GM13976 (cell line): Measurements from ENCODE around the gene OTULINL.

Experiments
- DNase-seq: peaks from one replicate; pipeline ENCODE4 v3.0.0; 2012; ENCODE audit warnings: low spot score
- in situ Hi-C: fragments of 300-500 bp; cut with MboI; formaldehyde crosslinking; loops from one replicate; pipeline ENCODE4 v1.12.0; 2022; ENCODE audit warnings: low sequenced_read_pairs, mixed read lengths, inconsistent platforms; ENCODE audit not compliant: unreplicated experiment
- TF ChIP-seq, protein P1 (sequence below): IDR thresholded peaks from 2 replicates; pipeline ENCODE4 v1.5.1; 2012; ENCODE audit warnings: borderline replicate concordance, mild to moderate bottlenecking; ENCODE audit not compliant: insufficient read depth; ENCODE audit errors: extremely low read depth, missing control alignments, control extremely low read depth

Gene OTULINL

DNA sequence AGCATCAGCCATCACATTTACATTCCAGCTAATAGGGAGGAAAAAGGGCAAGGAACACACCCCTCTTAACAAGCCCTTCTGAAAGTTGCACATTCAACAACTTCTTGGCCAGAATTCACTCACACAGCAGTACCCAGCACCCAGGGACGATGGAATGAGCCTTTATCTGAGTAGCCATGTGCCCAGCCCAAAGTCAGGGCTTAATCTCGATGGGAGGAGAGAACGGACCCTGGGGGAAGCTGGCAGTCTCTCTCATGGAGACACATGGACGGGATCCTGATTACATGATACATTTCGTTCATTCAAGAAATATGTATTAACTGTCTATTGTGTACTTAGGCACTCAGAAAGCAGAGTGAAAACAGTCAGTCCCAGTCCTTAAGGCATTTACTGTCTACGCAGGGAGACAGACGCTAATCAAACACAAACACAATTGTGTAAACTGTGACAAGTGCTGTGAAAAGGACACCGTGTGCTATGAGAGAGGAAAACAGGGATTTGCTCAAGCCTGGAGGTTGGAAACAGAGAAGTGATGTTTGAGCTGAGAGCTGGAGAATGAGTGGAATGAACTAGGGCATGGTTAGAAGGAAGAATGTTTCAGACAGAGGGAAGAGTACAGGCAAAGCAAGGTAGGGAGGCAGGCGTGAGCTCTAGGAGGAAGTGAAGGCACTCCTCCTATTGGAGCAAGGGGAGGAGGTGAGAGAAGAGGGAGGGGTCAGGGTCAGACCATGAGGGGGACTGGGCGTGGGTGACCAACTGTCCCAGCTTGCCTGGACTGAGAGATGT is 7.4 kb downstream of the OTULINL start:
- TF ChIP-seq, protein P1, sequence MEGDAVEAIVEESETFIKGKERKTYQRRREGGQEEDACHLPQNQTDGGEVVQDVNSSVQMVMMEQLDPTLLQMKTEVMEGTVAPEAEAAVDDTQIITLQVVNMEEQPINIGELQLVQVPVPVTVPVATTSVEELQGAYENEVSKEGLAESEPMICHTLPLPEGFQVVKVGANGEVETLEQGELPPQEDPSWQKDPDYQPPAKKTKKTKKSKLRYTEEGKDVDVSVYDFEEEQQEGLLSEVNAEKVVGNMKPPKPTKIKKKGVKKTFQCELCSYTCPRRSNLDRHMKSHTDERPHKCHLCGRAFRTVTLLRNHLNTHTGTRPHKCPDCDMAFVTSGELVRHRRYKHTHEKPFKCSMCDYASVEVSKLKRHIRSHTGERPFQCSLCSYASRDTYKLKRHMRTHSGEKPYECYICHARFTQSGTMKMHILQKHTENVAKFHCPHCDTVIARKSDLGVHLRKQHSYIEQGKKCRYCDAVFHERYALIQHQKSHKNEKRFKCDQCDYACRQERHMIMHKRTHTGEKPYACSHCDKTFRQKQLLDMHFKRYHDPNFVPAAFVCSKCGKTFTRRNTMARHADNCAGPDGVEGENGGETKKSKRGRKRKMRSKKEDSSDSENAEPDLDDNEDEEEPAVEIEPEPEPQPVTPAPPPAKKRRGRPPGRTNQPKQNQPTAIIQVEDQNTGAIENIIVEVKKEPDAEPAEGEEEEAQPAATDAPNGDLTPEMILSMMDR = no peak
- DNase-seq = no peak
- in situ Hi-C loops = no loop called here

DNA sequence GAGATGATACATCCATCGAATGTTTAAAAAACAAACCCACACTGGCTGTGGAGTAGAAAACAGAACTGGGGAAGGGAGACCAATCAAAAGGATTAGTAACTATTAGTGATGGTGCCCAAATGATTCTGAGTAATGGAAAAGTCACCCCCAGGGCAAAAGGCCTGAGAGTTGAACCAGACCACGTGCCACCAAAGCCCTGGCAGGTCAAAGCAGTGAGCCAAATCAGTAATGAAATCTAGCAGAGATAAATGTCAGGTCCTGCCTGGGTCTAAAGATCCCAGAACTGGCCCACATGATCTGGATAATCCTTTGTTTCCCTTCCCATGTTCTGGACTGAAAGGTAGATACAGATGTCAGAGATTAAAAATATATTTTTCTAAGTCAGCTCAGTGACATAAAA is 9.4 kb downstream of the OTULINL start:
- no peak for DNase-seq
- in situ Hi-C loops = no loop called here
- TF ChIP-seq, protein P1 = no peak

DNA sequence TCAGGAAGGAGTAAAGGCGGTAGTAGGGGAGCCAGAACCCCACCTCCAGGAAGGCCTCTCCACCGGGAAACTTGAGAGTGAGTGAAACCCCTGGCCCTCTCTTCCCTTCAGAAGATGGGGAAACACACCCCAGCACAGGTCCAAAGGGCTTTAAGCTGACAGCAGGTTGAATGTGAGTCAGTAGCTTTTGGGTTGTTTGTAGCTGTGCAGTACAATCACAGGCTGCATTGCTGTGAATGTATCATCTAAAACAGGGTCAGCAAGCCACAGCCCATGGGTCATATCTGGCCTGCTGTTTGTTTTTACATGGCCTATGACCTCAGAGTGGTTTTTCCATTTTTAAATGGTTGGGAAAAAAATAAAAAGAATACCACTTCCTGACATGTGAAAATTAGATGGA is 10.0 kb downstream of the OTULINL start:
- in situ Hi-C loops = no loop called here
- TF ChIP-seq, protein P1 = no peak

DNA sequence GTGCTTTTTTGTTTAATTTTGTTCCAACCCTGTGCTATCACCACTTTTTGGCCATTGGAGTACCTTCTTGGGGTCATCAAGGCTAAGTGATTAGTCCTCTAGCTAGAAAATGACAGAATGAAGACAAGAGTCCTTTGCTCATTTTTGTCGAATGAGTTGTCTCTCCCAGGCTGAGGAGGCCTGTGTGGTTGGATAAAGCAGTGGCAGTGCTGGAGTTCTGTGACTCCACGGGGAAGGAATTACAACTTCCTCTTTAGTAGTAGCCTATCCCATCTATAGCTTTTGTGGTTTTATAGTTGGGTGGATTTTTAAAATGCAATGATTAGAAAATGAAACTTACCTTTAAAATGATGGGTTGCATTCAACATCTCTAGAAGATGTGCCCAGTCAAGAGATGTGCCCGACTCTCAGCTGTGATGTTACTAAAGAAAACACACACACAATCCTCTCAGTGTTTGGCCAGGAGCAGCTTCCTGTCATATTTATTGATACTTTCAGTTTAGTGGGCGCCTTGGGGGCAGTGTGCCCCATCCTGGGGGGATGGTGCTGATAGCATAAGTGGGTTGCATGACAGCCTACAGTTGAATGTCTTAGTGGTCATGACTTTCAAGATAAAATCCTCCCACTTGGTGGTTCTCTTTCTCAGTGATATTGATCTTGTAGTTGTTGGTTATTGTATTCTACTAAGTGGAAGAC is 11.9 kb downstream of the OTULINL start:
- in situ Hi-C loops = no loop called here
- TF ChIP-seq, protein P1 = no peak
- DNase-seq = no peak

More for the DNA sequence above, 10.0 kb downstream of the OTULINL start:
- DNase-seq = no peak

DNA sequence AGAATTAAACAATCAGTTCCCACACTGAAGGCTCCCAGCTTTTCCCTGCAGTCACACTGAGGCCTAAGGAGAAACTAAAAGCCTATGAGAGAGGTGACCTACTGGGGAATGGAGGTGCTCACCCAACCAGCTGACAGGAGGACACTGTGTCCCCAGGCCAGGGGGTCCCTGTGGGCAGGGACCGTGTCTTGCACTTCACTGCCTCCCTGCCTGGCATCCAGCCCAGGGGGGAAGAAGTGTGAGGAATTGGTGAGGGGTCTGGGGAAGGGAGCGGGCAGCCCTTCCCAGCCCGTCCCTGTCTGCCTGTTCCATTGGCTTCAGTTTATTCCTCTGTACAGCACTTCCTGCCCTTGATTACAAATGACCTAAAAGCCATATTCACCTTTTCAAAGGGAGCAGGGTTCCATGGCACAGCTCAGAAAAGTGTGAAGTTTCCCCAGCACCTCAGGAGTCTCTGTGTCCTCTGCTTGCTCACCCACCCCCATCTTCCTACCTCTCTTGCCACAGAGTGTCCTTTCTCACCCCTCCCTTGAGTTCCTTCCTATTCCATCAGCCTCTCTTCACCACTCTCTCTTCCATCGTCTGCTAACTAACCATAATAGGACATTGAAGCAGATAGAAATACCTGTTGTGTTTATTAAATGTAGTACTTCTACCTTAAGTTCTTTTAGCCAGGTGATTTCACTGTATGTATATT is 12.9 kb downstream of the OTULINL start:
- in situ Hi-C loops = no loop called here
- TF ChIP-seq, protein P1 = no peak
- no peak for DNase-seq

DNA sequence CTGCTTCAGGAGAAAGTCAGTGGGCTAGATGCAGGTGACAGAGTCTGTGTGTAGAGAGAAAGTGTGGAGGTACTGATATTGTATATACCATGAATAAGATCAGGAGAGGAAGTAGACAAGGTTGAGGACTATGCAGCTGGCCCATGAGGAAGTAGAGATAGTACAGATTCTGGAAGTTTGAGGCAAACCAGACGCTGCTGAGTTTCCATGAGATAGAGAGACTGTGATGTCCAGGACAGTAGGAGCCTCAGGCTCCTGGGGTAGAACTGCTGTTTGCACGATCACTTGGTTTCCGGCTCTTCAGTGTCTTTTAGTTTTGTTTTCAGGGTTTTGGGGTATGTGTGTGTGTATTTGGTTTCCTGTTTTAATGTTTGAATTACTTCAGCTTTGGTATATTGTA is 13.6 kb downstream of the OTULINL start:
- peak; percentile 73 for DNase-seq
- TF ChIP-seq, protein P1 = no peak
- in situ Hi-C loops = no loop called here
